Measurements from ENCODE around the gene ZNF451.

DNA sequence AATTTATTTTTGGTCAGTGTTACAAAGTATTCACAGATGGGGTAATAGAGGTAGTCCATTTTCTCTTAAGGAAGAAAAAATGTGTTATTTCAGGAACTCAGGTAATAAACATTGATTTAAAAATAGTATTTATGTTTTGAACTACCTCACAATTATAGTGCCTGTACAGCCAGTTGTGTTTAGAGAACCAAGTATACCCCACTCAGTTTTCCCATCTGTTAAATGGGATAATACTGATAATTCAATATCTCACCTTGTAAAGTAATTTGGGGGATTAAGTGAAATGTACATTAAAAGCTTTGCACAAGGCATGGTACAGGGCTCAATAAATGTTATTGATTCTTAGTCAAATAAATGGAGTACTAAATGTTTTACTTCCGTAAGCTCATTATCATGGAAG is 4.7 kb downstream of the ZNF451 start:
- TF ChIP-seq, protein P1, sequence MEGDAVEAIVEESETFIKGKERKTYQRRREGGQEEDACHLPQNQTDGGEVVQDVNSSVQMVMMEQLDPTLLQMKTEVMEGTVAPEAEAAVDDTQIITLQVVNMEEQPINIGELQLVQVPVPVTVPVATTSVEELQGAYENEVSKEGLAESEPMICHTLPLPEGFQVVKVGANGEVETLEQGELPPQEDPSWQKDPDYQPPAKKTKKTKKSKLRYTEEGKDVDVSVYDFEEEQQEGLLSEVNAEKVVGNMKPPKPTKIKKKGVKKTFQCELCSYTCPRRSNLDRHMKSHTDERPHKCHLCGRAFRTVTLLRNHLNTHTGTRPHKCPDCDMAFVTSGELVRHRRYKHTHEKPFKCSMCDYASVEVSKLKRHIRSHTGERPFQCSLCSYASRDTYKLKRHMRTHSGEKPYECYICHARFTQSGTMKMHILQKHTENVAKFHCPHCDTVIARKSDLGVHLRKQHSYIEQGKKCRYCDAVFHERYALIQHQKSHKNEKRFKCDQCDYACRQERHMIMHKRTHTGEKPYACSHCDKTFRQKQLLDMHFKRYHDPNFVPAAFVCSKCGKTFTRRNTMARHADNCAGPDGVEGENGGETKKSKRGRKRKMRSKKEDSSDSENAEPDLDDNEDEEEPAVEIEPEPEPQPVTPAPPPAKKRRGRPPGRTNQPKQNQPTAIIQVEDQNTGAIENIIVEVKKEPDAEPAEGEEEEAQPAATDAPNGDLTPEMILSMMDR (IDR thresholded peaks at IDR 0.05; ENCODE audit: insufficient read depth, low read depth, low read length), result no peak
- no peak for TF ChIP-seq EZH2 (IDR thresholded peaks at IDR 0.05; ENCODE audit: insufficient read depth, low read length)

All from astrocyte (in vitro differentiated cells and primary cell).